MM.1S (cell line): ENCODE data around the gene MR1.

Experiments
- CTCF ChIP-seq: fragments of 300-600 bp; sonication (generic); IDR thresholded peaks from 2 replicates; pipeline ENCODE4 v1.5.1; 2016; ENCODE audit warnings: antibody characterized with exemption, low read length, mixed read lengths
- EZH2phosphoT487 ChIP-seq: fragments of 300-600 bp; sonication (generic); IDR thresholded peaks from 2 replicates; pipeline ENCODE4 v1.6.1; 2018; ENCODE audit warnings: antibody characterized with exemption, low read length

DNA sequence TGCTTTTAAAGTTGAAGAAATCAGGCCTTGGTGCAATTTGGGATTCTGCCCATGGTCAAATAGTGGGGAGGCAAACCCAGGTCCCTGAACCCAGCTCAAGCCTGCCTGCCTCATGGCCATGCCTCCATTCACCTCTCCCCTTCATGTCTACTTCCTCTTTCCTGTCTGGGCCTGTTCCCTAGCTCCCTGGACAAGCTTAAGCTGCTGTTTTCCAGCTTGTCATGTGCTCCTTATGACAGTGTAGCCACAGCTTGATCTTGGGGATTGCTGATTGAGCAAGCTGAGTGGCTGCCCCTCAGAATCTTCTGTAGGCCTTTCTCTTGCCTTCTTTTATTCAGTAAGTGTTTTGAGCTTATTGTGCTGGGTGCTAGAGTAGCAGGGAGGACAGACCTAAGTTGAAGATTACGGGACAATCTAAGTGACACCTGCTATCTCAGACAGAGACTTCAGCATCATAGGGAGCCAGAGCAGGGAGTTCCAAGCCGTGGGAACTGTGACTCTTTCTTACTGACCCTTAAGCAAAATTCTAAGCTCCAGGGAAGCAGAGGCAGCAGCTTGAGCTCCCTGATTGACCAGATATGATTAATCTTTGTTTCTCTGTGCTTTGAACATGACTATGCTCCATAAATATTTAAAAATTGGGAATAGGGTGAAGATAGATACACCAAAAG lies 520 bp upstream of the MR1 start:
- TF ChIP-seq CTCF (no peak), EZH2phosphoT487 (no peak)
